ENCODE measurements around the gene CARD9.

DNA sequence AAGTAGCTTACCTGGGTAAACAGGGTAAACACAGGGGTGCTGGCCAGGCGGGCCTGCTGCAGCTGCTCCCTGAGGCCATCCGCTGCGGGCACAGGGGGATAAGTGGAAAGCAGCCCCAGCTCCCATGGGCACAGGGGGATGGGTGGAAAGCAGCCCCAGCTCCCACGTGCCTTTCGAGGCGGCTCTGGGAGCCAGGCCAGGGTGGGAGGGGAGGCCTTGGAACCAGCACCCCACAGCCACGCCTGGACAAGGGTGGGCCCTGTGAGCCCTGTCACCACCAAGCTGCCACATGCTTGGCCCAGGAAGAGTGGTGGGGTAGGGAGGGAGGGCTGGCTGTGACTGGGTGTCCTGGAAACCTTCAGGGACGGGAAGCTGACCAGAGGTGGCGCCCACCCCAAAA, 7.8 kb upstream of the CARD9 start:
- TF ChIP-seq EZH2phosphoT487 (IDR thresholded peaks at IDR 0.05; ENCODE audit: insufficient read depth, low read depth) (no peak), EZH2 (IDR thresholded peaks at IDR 0.05; ENCODE audit: insufficient read depth, poor library complexity, severe bottlenecking) (no peak)
